ENCODE results near the gene MYO18B.

GRCh38 chr22:25763239-25763777, 21.3 kb downstream of the MYO18B start:
- no peak for TF ChIP-seq TAF1 (IDR thresholded peaks at IDR 0.05; ENCODE audit: borderline replicate concordance, insufficient read depth, low read length)
- no peak for TF ChIP-seq SIN3A (IDR thresholded peaks at IDR 0.05; ENCODE audit: borderline replicate concordance, insufficient read depth, low read length)
- no peak for TF ChIP-seq POLR2AphosphoS5 (IDR thresholded peaks at IDR 0.05; ENCODE audit: low read depth, low read length)
- TF ChIP-seq REST (IDR thresholded peaks at IDR 0.05; ENCODE audit: insufficient read depth in 1 of 2, low read depth in 2 of 2, low read length in 2 of 2), result no peak

All from PFSK-1 (cell line).